IMR-90 (cell line): ENCODE results near the gene CADM2. TPM values are rescaled to one million over a fixed set of nuclear protein-coding genes. Genes with fewer than 3 reads are reported as not detected.

Source experiments
- ATAC-seq: fragments of 200-7000 bp; cut with Tn5 transposase; 2 replicates; pipeline ENCODE4 v1.9.1; 2020; ENCODE audit warnings: low read depth, mild to moderate bottlenecking, moderate library complexity
- BruUV-seq: library from RNA; stranded (reverse); fragments of 400-500 nt; replicated peaks from 2 replicates; lab custom pipeline; 2021; lab: Mats Ljungman, UMichigan
- CTCF ChIA-PET: fragments of 300-600 bp; formaldehyde crosslinking; extraction: SDS; loops from one replicate; lab custom pipeline; 2021; ENCODE audit warnings: antibody characterized with exemption; lab: Yijun Ruan, JAX
- POLR2A ChIA-PET: fragments of 300-600 bp; sonication (Branson Sonifier 250); formaldehyde crosslinking; loops from one replicate; lab custom pipeline; 2022; ENCODE audit warnings: antibody characterized with exemption; ENCODE audit not compliant: unreplicated experiment; lab: Charles Lee
- DNase-seq: peaks from one replicate; pipeline ENCODE4 v3.0.0; 2013
- H2AFZ ChIP-seq: replicated peaks from 2 replicates; pipeline ENCODE3; 2013; ENCODE audit warnings: low read length, mild to moderate bottlenecking; ENCODE audit not compliant: poor library complexity
- H2AK5ac ChIP-seq: 2 replicates; pipeline ENCODE4 v1.6.1; 2013; ENCODE audit warnings: low read depth, low read length, inconsistent platforms
- H2AK9ac ChIP-seq: replicated peaks from 2 replicates; pipeline ENCODE3; 2013; ENCODE audit warnings: mild to moderate bottlenecking, low read depth, low read length, moderate library complexity; ENCODE audit not compliant: poor library complexity
- H2BK120ac ChIP-seq: 2 replicates; pipeline ENCODE4 v1.6.1; 2013; ENCODE audit warnings: low read depth, low read length, inconsistent platforms
- H2BK15ac ChIP-seq: 3 replicates; pipeline ENCODE4 v1.6.1; 2013; ENCODE audit warnings: low read depth, low read length, inconsistent platforms
- H2BK20ac ChIP-seq: 2 replicates; pipeline ENCODE4 v1.6.1; 2013; ENCODE audit warnings: low read depth, mild to moderate bottlenecking, inconsistent platforms, low read length, moderate library complexity
- H2BK5ac ChIP-seq: 2 replicates; pipeline ENCODE4 v1.6.1; 2013; ENCODE audit warnings: mild to moderate bottlenecking, low read depth, low read length, inconsistent platforms; ENCODE audit not compliant: poor library complexity, severe bottlenecking
- H3K14ac ChIP-seq: replicated peaks from 2 replicates; pipeline ENCODE4 v1.6.1; 2013; ENCODE audit warnings: low read depth, low read length, inconsistent platforms
- H3K18ac ChIP-seq: 2 replicates; pipeline ENCODE4 v1.6.1; 2013; ENCODE audit warnings: low read depth, low read length, control low read depth
- H3K23ac ChIP-seq: 2 replicates; pipeline ENCODE4 v1.6.1; 2013; ENCODE audit warnings: low read depth, low read length, inconsistent platforms
- H3K27ac ChIP-seq: 2 replicates; pipeline ENCODE4 v1.5.1; 2013; ENCODE audit warnings: mild to moderate bottlenecking, control low read depth, low read length; ENCODE audit not compliant: insufficient read depth
- H3K27me3 ChIP-seq: 2 replicates; pipeline ENCODE4 v1.6.1; 2013; ENCODE audit warnings: low read length; ENCODE audit not compliant: control insufficient read depth, insufficient read depth
- H3K36me3 ChIP-seq: 2 replicates; pipeline ENCODE4 v1.6.1; 2013; ENCODE audit warnings: low read length, mixed read lengths; ENCODE audit not compliant: control insufficient read depth, insufficient read depth
- H3K4ac ChIP-seq: 2 replicates; pipeline ENCODE4 v1.6.1; 2013; ENCODE audit warnings: low read depth, low read length, inconsistent platforms
- H3K4me1 ChIP-seq: 2 replicates; pipeline ENCODE4 v1.6.1; 2013; ENCODE audit warnings: low read length, mixed read lengths; ENCODE audit not compliant: control insufficient read depth, insufficient read depth
- H3K4me2 ChIP-seq: 2 replicates; pipeline ENCODE4 v1.6.1; 2013; ENCODE audit warnings: low read depth, mild to moderate bottlenecking, control low read depth, low read length, moderate library complexity
- H3K4me3 ChIP-seq: 2 replicates; pipeline ENCODE4 v1.5.1; 2013; ENCODE audit warnings: low read depth, mild to moderate bottlenecking, control low read depth, low read length, moderate library complexity; ENCODE audit not compliant: insufficient read depth
- H3K56ac ChIP-seq: 2 replicates; pipeline ENCODE4 v1.6.1; 2013; ENCODE audit warnings: low read length, inconsistent platforms; ENCODE audit not compliant: insufficient read depth; ENCODE audit errors: extremely low read depth
- H3K79me1 ChIP-seq, 2 experiments: 2 replicates each; pipeline ENCODE4 v1.6.1; 2013; ENCODE audit warnings: low read length in 2 of 2, inconsistent platforms in 1 of 2, low read depth in 1 of 2
- H3K9ac ChIP-seq: 2 replicates; pipeline ENCODE4 v1.6.1; 2013; ENCODE audit warnings: low read depth, low read length, control low read depth
- H3K9me1 ChIP-seq: 2 replicates; pipeline ENCODE4 v1.6.1; 2013; ENCODE audit warnings: low read length, inconsistent platforms; ENCODE audit not compliant: insufficient read depth
- H3K9me3 ChIP-seq: 2 replicates; pipeline ENCODE4 v1.6.1; 2013; ENCODE audit warnings: low read length; ENCODE audit not compliant: control insufficient read depth, insufficient read depth
- H4K20me1 ChIP-seq: 2 replicates; pipeline ENCODE4 v1.6.1; 2013; ENCODE audit warnings: low read length, inconsistent platforms; ENCODE audit not compliant: insufficient read depth
- H4K5ac ChIP-seq: 2 replicates; pipeline ENCODE4 v1.6.1; 2013; ENCODE audit warnings: mild to moderate bottlenecking, low read depth, low read length, control low read depth
- H4K8ac ChIP-seq, 2 experiments: 2 replicates each; pipeline ENCODE4 v1.6.1; 2013; ENCODE audit warnings: low read depth in 2 of 2, low read length in 2 of 2, control low read depth in 1 of 2, inconsistent platforms in 1 of 2
- H4K91ac ChIP-seq: 2 replicates; pipeline ENCODE4 v1.6.1; 2013; ENCODE audit warnings: low read depth, low read length, inconsistent platforms; ENCODE audit not compliant: insufficient read depth
- BHLHE40 ChIP-seq: fragments of 150-350 bp; IDR thresholded peaks from 2 replicates; pipeline ENCODE4 v1.6.1; 2016; ENCODE audit warnings: mild to moderate bottlenecking, low read depth, low read length
- CEBPB ChIP-seq: IDR thresholded peaks from 2 replicates; pipeline ENCODE4 v1.6.1; 2012; ENCODE audit warnings: low read depth, low read length, improper control_type of control experiment
- FOS ChIP-seq: fragments of 150-350 bp; IDR thresholded peaks from 2 replicates; pipeline ENCODE4 v1.6.1; 2016; ENCODE audit warnings: low read depth, low read length
- MAZ ChIP-seq: IDR thresholded peaks from 2 replicates; pipeline ENCODE4 v1.6.1; 2012; ENCODE audit warnings: low read depth, mild to moderate bottlenecking, low read length, improper control_type of control experiment, moderate library complexity, borderline replicate concordance
- MXI1 ChIP-seq: IDR thresholded peaks from 2 replicates; pipeline ENCODE4 v1.6.1; 2012; ENCODE audit warnings: low read depth, mild to moderate bottlenecking, low read length, moderate library complexity, borderline replicate concordance
- NFE2L2 ChIP-seq: fragments of 150-350 bp; IDR thresholded peaks from 2 replicates; pipeline ENCODE4 v1.6.1; 2016; ENCODE audit warnings: low read depth, mild to moderate bottlenecking, low read length
- POLR2A ChIP-seq: IDR thresholded peaks from 2 replicates; pipeline ENCODE4 v1.6.1; 2012; ENCODE audit warnings: mild to moderate bottlenecking, low read depth, low read length
- RCOR1 ChIP-seq: IDR thresholded peaks from 2 replicates; pipeline ENCODE4 v1.6.1; 2012; ENCODE audit warnings: mild to moderate bottlenecking, low read length, improper control_type of control experiment; ENCODE audit not compliant: insufficient replicate concordance
- RFX5 ChIP-seq: IDR thresholded peaks from 2 replicates; pipeline ENCODE4 v1.8.0; 2012; ENCODE audit warnings: low read depth, mild to moderate bottlenecking, low read length, moderate library complexity
- USF2 ChIP-seq: fragments of 150-350 bp; IDR thresholded peaks from 2 replicates; pipeline ENCODE4 v1.6.1; 2017; ENCODE audit warnings: mild to moderate bottlenecking, antibody characterized with exemption, low read length, low read depth
- WGBS, 2 experiments: methylation state at CpG; one replicate each; pipeline versions ENCODE4 v1.1.5 to v1.1.7; 2013; ENCODE audit warnings: missing lambda C conversion rate in 2 of 2; ENCODE audit not compliant: insufficient read length in 1 of 2; ENCODE audit errors: extremely low coverage in 2 of 2; 5-methylcytosine and 5-hydroxymethylcytosine counted together
- dilution Hi-C: fragments of 300-500 bp; cut with HindIII; formaldehyde crosslinking; loops from one replicate; pipeline ENCODE4 v1.14.3; 2018; ENCODE audit warnings: low sequenced_read_pairs; ENCODE audit not compliant: unreplicated experiment
- in situ Hi-C: fragments of 300-500 bp; cut with MboI; formaldehyde crosslinking; loops from 3 replicates; pipeline ENCODE4 v1.14.3; 2019; ENCODE audit warnings: low sequenced_read_pairs, inconsistent platforms, mixed read lengths
- intact Hi-C: fragments of 100-400 bp; cut with micrococcal nuclease; formaldehyde crosslinking; loops from 2 replicates; pipeline ENCODE4 v1.10.0; 2022
- polyA plus RNA-seq, 3 experiments: library from polyadenylated mRNA; depleted of rRNA; stranded (reverse); fragments of >200 nt; gene quantifications; 2 replicates each; pipeline ENCODE4 v1.2.3, GENCODE V29; 2012; ENCODE audit warnings: low replicate concordance in 1 of 3
- total RNA-seq: library from RNA; depleted of rRNA; stranded (reverse); fragments of >200 nt; gene quantifications from 2 replicates; pipeline ENCODE4 v1.2.3, GENCODE V29; 2012

The CADM2 gene
- total and polyA plus RNA-seq, 2 of the 4 experiments (the other 2 are of a cell fraction), result not detected

GRCh38 chr3:85533586-85533985, 574.8 kb downstream of the CADM2 start:
- intact Hi-C loops (no loop called here), dilution Hi-C loops (no loop called here), in situ Hi-C loops (no loop called here)
- ATAC-seq (no peak), DNase-seq (no peak)
- BruUV-seq, result no TSS peak
- Histone ChIP-seq H3K79me1 (no peaks in the 10 kb centered on the region), H4K91ac (no peak overlapping the region), H3K27me3 (no peaks in the 10 kb centered on the region), H2AK9ac (no peak overlapping the region), H3K9me1 (no peaks in the 10 kb centered on the region; the same call in 1 of the 2 replicates), H3K36me3 (no peaks in the 10 kb centered on the region), H2BK20ac (no peak overlapping the region), H3K18ac (no peak overlapping the region), H4K20me1 (no peaks in the 10 kb centered on the region), H3K56ac (no peak overlapping the region), H3K9me3 (no peaks in the 10 kb centered on the region), H2AK5ac (no peak overlapping the region), H3K14ac (no peak overlapping the region), H3K9ac (no peak overlapping the region), H3K27ac (no peak overlapping the region), H3K23ac (no peak overlapping the region), H4K8ac (no peak overlapping the region), H2BK15ac (no peak overlapping the region), H3K4ac (no peak overlapping the region), H3K4me2 (no peak overlapping the region), H2AFZ (no peak overlapping the region), H4K5ac (no peak overlapping the region), H2BK120ac (no peak overlapping the region), H3K4me3 (no peak overlapping the region), H2BK5ac (no peak overlapping the region), H3K4me1 (no peaks in the 10 kb centered on the region)
- no CpG with 5 or more reads among the region's 2 CpGs for whole genome bisulfite sequencing, 2 experiments
- POLR2A ChIA-PET, result no interaction called here
- TF ChIP-seq RFX5 (no peak), NFE2L2 (no peak), BHLHE40 (no peak), FOS (no peak), MXI1 (no peak), MAZ (no peak), RCOR1 (no peak), CEBPB (no peak), USF2 (no peak), POLR2A (no peak)
- CTCF ChIA-PET, result no interaction called here
